Neutrophil (primary cell): Measurements from ENCODE around the gene MITF.

Source experiments
- H3K27ac ChIP-seq: fragments of 200-600 bp; sonication (generic); 2 replicates; pipeline ENCODE4 v1.5.1; 2016; ENCODE audit warnings: mild to moderate bottlenecking, moderate library complexity
- H3K27me3 ChIP-seq: fragments of 200-600 bp; sonication (generic); 2 replicates; pipeline ENCODE4 v1.6.0; 2016; ENCODE audit warnings: mild to moderate bottlenecking
- H3K36me3 ChIP-seq: fragments of 200-600 bp; sonication (generic); 2 replicates; pipeline ENCODE4 v1.5.1; 2017
- H3K4me1 ChIP-seq, 2 experiments: fragments of 200-600 bp in 1 of 2; sonication (generic) in 1 of 2; 1 replicate in 1 of 2; 2 replicates in 1 of 2; pipeline versions ENCODE4 v1.5.1 to v1.6.1; 2013 to 2016; ENCODE audit warnings: low read depth in 1 of 2, low read length in 1 of 2, mild to moderate bottlenecking in 1 of 2, moderate library complexity in 1 of 2; ENCODE audit not compliant: control insufficient read depth in 1 of 2, insufficient read depth in 1 of 2
- H3K4me3 ChIP-seq, 2 experiments: fragments of 200-600 bp in 1 of 2; sonication (generic) in 1 of 2; 1 replicate in 1 of 2; 2 replicates in 1 of 2; pipeline ENCODE4 v1.5.1; 2013 to 2016; ENCODE audit warnings: low read depth in 1 of 2, low read length in 1 of 2, mild to moderate bottlenecking in 1 of 2, moderate library complexity in 1 of 2
- H3K9me3 ChIP-seq: fragments of 200-600 bp; sonication (generic); 2 replicates; pipeline ENCODE4 v1.5.1; 2016
- CTCF ChIP-seq: fragments of 200-600 bp; sonication (generic); IDR thresholded peaks from 2 replicates; pipeline ENCODE4 v1.5.1; 2016; ENCODE audit warnings: antibody characterized with exemption

MITF gene

GRCh38 chr3:69725994-69726571 is 13.2 kb upstream of the MITF start:
- Histone ChIP-seq H3K27ac (no peak overlapping the region), H3K27me3 (peaks cover 4% of the 10 kb centered on the region), H3K36me3 (no peaks in the 10 kb centered on the region), H3K4me1 (no peaks in the 10 kb centered on the region), H3K9me3 (no peaks in the 10 kb centered on the region), H3K4me3 (no peak overlapping the region)
- no peak for TF ChIP-seq CTCF

GRCh38 chr3:69729147-69729919 is 9.9 kb upstream of the MITF start:
- H3K9me3 ChIP-seq: no peaks in the 10 kb centered on the region
- no peaks in the 10 kb centered on the region for H3K4me1 ChIP-seq
- H3K4me3 ChIP-seq: no peak overlapping the region
- H3K27me3 ChIP-seq: peaks cover 11% of the 10 kb centered on the region
- no peak for TF ChIP-seq CTCF
- H3K27ac ChIP-seq: no peak overlapping the region
- H3K36me3 ChIP-seq: no peaks in the 10 kb centered on the region

- H3K4me3 ChIP-seq: no peak overlapping the region
- no peak overlapping the region for H3K27ac ChIP-seq
- no peaks in the 10 kb centered on the region for H3K9me3 ChIP-seq
- no peaks in the 10 kb centered on the region for H3K36me3 ChIP-seq
- H3K4me1 ChIP-seq: no peaks in the 10 kb centered on the region
- H3K27me3 ChIP-seq: peaks cover 28% of the 10 kb centered on the region
- no peak for TF ChIP-seq CTCF
These were observed 8.2 kb upstream of the MITF start for GRCh38 chr3:69731080-69731479.

GRCh38 chr3:69735893-69736292 is 3.4 kb upstream of the MITF start:
- TF ChIP-seq CTCF: no peak
- peaks cover 76% of the 10 kb centered on the region for H3K27me3 ChIP-seq
- no peaks in the 10 kb centered on the region for H3K36me3 ChIP-seq
- peaks cover 6 to 17% of the 10 kb centered on the region in 2 experiments for H3K4me1 ChIP-seq
- H3K4me3 ChIP-seq: no peak overlapping the region
- H3K9me3 ChIP-seq: no peaks in the 10 kb centered on the region
- no peak overlapping the region for H3K27ac ChIP-seq

- no peak for TF ChIP-seq CTCF
- Histone ChIP-seq H3K4me1 (peaks cover 6 to 17% of the 10 kb centered on the region in 2 experiments), H3K27ac (no peak overlapping the region), H3K4me3 (no peak overlapping the region), H3K27me3 (peaks cover 91% of the 10 kb centered on the region), H3K36me3 (no peaks in the 10 kb centered on the region), H3K9me3 (no peaks in the 10 kb centered on the region)
These were observed 1.9 kb upstream of the MITF start for GRCh38 chr3:69737392-69737791.
